Activated CD8-positive, alpha-beta memory T cell treated with anti-CD3 and anti-CD28 coated beads for 24 hours (primary cell): ENCODE results near the gene SLC9A9.
"Not testable (repeated sequence)": the region's sequence is repeated elsewhere in the genome, so short reads cannot be mapped to it uniquely, and the experiment has no call there.

Source experiments
- DNase-seq: peaks from one replicate; pipeline ENCODE4 v3.0.0-alpha.2; 2020

Gene SLC9A9

DNA sequence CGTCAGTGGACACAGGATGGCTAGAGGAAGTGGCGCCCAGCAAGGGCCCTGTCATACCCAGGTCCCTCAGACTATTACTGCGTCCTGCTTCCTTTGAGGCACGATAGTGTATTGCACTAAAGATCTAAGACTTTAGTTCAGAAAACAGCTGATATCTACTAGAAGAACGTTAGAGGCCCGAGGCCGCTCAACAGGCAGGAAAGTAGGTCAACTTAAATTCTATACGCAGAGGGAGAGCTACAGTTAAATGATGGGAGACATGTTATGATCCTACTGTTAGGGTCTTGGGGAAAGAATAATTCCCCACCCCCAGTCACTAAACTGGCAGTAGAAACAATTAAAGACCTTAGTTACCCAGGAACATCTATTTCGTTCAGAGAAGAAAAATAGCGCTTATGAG lies 410.9 kb downstream of the SLC9A9 start:
- DNase-seq: no peak

DNA sequence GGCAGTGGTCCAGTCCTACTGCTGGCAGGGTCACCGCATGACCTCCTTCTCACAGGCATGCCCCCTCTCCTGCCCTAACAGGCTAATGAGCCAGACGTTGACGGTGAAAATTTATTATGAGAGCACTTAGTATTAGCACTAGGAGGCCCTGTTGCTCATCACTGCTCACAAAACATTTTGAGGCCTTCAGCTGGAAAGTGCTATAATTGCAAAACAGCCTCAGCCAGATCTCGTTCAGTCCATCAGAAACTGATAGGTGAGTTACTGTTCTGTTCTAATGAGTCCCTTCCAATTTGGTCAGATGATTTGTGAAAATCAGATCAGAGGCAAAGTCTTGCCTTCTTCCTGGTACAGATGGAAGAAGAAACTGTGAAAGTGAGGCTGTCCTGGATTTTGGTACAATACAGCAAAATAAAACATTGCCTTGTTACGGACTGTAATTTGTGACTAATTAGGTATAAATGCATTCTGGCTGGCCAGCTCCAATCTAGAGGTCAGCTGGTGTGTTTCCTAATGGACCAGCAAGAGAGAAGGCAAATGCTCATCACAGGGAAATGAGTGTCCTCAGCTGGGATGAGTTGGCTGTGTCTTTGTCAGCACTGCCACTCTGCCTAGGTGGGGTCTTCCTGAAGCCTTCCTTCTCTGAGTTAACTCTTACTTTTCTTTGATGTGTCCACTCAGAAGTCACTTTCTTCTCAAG lies 411.9 kb downstream of the SLC9A9 start:
- DNase-seq: no peak

DNA sequence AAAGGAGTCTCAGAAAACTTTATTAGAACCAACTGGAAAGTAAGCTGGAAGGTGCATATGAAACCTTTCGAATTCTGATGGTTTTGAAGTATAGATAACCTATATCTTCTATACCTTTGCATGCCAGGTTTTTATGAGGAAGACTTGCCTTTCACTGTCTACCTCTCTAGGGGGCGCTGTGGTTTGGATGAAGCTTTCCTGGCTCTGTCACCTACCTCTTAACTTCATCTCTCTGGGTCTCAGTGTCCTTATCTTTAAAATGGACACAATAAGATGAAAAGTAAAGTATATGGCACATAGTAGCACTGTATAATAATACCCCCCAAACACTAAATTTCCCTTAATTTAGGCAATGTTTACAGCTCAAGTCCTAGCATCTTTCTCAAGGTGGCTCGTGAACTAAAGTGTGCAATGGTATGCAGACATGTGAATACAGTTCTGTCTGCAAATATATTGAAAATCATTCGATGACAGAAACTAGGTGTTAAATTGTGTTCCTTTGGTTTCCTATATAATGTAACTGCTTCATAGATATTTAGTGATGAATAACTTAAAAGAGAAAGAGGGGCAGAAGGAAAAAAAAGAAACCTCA lies 414.4 kb downstream of the SLC9A9 start:
- DNase-seq: no peak

DNA sequence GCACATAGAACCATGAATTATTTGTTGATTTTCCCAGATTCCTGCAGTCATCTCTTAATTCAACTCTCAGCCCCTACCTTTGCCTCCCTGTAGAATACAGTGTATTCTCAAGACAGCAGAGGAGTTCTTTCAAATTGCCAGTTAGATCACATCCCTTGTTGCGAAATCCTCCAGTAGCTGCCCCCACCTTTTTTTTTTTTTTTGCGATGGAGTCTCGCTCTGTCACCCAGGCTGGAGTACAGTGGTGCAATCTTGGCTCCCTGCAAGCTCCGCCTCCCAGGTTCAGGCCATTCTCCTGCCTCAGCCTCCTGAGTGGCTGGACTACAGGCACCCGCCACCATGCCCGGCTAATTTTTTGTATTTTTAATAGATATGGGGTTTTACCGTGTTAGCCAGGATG lies 417.0 kb downstream of the SLC9A9 start:
- not testable (repeated sequence) for DNase-seq

DNA sequence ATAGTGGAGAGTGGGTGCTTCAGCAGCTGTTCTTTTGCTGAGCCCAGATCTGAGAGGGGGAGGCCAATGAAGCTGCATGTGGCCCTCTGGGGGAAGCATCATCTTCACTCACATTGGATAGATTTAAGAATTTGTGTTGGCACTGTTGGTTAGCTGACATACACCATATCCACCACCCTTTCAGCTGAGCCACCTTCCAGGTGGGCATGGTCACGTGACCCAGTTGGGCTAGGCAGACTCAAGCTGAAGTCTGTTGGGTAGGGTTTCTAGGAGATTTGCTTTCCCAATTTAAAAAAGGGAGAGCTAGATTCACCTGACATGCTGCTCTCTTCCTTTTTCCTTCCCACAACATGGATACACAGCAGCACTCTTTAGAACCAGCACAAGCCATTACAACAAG lies 417.7 kb downstream of the SLC9A9 start:
- no peak for DNase-seq

DNA sequence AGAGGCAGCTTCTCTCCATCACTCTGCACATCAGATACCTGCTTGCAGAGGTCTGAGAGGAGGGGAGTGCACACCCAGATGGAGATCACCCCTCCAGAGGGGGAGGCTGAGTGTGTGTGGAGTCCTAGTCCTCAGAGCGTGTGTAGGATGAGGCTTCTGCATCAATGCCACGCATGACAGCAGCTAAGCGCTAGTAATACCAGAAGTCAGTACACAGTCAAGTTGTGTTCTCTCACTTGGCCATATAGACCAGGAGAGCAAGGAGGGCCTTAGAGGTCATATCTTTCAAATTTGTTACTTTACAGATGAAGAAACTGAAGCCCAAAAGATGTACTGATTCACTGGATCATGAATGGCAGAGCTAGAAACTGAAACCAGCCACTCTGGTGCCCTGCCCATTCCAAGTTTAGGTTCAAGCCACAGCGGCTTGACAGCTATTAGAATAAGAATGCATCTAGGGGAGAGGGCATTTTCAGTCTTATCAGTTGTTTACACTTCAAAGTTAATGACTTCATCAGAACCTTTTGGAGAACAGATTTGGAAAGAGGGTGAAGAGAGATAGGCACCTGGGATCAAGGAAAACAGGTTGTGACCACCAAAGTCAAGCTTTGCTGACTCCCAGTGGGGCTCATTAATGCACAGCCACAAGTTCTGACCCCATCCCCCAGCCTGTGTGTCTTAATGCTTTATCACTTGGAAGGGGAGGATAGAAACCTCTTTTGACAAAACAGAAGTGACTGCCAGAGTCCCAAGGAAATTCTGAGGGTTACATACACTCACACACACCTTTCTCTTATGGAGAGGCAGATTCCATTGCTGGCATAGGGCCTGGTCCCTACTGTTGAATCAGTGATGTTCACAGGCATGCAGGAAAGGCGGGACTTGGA lies 418.4 kb downstream of the SLC9A9 start:
- DNase-seq: no peak

DNA sequence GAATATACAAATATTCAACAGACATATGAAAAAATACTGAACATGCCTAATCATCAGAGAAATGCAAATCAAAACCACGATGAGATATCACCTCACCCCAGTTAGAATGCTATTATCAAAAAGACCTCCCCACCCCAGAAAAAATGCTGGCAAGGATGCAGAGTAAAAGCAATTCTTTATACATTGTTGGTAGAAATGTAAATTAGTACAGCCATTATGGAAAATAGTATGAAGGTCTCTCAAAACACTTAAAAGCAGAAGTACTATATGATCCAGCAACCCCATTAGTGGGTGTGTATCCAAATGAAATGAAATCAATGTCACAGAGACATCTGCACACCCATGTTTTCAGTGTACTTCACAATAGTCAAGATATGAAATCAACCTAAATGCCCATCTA lies 420.0 kb downstream of the SLC9A9 start:
- no peak for DNase-seq

DNA sequence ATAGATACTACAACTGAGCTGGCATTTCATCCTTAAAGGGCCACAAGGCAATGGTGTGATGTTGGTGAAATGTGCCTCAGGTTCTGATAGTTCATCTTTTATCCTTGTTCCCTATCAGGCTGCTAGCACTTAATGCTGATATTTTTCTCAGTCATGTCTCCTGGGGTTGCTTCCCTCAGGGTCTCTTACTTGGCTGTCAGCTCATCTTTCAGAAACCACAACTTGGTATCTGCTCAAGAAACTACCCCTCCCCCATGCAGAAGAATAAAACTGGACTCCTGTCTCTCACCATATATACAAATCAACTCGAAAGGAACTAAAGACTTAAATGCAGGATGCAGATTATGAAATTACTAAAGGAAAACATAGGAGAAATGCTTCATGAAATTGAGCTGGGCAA lies 420.6 kb downstream of the SLC9A9 start:
- no peak for DNase-seq

DNA sequence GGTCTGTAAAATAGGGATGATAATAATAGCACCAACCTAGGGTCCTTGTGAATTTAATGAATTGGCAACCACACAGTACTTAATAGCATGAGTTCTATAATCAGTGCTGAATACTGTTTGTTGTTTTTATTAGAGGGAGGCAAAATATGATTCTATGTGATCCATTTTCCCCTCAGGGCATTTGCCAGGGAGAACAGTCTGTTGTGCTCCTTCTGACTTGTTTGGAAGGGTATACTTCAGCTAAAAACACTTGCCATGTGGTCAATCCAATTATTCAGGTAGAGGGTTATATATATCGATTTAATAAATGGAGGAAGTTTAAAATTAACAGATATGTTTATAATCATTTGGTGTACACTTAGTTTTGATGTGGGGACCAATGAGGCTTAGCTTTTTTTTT lies 423.4 kb downstream of the SLC9A9 start:
- no peak for DNase-seq

DNA sequence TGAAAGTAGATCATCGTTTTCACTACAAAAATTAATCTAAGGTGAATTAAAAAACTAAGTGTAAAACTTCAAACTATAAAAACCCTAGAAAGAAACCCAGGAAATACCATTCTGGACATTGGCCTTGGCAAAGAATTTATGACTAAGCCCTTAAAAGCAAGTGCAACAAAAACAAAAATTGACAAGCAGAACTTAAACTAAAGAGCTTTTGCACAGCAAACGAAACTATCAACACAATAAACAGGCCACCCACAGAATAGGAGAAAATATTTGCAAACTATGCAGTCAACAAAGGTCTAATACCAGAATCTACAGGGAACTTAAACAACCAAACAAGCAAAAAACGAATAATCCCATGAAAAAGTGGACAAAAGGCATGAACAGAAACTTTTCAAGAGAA lies 426.7 kb downstream of the SLC9A9 start:
- DNase-seq: no peak

DNA sequence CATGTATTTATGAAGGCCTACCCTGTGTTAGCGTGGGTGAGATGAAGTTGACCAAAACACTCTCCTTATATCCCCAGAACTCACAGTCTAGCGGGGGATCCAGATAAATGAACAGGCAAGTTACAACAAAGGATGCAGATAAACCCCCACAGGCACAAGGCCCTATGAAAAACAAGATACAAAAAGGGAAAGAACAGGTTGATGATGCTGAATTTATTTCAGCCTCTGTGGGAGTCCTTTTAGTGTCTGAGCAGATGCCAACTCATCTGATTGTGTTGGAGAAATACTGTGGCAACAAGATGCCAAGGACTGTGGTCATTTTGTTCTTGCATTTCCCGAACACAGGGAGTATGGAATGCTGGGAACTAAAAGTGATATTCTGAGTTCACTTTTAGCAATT lies 428.7 kb downstream of the SLC9A9 start:
- DNase-seq: no peak

DNA sequence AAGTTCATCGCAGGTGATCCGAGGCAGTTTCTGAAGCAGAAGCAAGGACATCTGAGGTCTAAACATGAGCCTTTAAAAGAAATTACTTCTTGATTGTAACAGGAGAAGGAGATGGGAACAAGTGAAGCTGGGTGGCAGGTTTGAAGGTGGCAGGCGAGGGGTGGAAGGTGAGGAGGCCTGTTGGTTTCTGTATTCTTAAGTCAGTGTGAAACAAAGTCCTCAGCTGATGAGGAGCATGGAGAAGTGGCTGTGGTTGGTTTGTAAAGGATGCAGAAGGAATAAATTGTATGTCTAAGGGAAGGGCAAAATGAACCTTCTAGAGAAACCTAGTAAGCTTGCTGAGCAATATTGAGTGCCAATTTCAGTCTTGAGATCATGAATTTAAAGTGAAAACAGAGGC lies 429.9 kb downstream of the SLC9A9 start:
- DNase-seq: no peak

DNA sequence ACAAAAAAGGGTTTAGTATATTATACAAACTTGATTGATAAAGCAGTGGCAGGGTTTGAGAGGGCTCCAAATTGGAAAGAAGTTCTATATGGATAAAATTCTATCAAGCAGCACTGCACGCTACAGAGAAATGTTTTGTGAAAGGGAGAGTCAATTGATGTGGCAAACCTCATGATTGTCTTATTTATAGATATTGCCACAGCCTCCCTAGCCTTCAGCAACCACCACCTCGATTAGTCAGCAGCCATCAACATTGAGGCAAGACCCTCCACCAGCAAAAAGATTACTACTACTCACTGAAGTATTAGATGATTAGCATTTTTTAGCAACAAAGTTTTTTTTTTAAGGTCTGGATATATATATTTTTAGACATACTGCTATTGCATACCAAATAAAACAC lies 432.0 kb downstream of the SLC9A9 start:
- no peak for DNase-seq

DNA sequence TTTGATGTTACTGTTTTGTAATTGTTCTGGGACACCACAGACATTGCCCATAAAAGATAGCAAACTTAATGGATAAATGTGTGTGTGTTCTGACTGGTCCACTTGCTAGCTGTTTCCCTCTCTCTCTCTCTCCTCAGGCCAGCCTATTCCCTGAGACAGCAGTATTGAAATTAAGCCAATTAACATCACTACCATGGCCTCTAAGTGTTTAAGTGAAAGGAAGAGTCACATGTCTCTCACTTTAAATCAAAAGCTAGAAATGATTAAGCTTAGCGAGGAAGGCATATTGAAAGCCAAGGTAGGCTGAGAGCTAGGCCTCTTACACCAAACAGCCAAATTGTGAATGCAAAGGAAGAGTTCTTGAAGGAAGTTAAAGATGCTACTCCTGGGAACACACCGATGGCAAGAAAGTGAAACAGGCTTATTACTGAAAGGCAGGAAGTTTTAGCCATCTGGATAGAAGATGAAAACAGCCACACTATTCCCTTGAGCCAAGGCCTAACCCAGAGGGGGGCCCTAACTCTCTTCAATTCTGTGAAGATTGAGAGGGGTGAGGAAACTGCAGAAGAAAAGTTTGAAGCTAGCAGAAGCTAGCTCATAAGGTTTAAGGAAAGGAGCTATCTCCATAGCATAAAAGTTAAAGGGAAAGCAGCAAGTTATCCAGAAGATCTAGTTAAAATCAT lies 433.6 kb downstream of the SLC9A9 start:
- no peak for DNase-seq

DNA sequence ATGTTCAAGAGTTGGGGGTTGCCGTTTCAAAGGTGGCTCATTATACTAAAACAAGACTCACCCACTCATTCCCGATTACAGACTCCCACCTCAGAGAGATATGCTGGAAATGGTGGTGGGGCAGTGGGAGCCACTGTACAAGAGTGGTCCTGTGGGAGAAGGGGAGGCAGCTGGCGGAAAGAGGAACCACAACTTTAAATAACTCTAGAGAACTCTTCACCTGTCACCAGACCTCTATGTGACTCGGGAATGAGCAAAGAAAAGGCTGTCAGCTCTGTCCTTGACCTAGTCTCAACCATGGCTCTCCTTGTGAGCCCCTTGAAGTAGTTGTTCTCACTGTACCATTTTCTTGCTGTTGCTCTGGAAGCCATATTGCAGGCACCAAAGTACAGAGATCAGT lies 434.9 kb downstream of the SLC9A9 start:
- DNase-seq: no peak

DNA sequence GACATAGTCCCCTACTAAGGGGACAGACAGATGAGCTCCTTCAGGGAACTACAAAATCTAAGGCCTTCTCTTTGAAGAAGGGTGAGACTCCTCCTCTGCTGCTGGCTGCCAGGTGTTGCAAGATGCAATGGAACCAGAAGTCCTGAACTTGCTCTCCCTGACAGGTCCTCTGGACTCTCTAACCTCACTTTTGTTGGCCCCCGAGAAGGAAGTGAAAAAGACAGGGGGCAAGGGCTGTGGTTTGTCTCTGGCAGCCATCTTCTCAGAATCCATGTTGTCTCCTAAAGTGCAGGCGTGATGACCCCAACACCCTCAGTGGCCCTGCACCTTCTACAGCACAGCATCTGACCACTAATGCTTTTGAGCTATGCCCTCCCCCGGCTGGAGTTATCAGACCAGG lies 436.2 kb downstream of the SLC9A9 start:
- no peak for DNase-seq

DNA sequence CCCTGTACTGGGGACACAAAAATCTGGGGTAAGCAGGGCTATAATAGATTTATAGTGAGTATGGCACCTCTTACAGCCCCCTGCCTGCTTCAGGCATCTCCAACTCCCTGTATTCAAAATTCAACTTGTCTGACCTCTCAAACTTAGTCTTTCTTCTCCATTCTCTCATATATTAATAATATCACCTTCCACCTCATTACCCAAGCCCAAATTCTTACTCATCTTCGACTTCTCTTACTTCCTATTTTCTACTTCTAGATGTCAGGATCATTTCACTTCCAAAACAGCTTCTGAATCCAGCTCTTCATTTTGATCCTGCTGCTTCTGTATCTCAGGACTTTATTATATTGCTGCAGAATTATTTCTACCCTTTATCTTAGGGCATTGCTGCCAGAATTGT lies 438.0 kb downstream of the SLC9A9 start:
- DNase-seq: no peak

DNA sequence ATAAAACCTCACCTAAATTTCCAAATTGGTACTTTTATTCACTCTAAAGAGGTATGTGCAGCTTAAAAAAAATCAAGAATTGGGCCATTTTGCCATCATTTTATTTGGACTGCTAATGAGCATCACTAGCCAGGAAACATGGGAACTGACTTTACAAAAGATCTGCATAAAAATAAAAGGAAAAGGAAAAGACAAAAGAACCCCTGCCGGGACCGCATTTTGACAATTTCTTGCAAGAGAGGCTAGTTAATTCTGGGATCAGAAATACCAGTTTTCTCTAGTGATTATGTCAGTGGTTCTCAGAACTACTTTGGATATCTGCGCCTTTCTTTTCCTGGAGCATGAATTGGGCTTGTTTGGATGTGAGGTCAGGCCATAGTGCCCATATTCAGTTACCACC lies 439.5 kb downstream of the SLC9A9 start:
- no peak for DNase-seq

DNA sequence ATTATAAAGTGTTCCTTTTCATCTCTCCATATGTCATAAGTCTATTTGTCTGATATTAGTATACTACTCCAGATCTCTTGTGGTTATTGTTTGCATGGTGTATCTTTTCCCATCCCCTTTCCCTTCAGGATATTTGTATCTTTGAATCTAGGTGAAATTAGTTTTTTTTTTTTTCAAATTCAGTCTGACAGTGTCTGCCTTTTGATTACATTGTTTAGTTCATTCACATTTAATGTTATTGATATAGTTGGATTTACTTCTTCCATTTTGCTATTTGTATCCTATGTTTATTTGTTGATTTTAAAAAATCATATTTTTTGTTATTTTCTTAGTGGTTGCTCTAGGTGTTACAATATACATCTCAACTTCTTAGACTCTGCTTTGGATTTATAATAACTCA lies 445.7 kb downstream of the SLC9A9 start:
- DNase-seq: no peak

DNA sequence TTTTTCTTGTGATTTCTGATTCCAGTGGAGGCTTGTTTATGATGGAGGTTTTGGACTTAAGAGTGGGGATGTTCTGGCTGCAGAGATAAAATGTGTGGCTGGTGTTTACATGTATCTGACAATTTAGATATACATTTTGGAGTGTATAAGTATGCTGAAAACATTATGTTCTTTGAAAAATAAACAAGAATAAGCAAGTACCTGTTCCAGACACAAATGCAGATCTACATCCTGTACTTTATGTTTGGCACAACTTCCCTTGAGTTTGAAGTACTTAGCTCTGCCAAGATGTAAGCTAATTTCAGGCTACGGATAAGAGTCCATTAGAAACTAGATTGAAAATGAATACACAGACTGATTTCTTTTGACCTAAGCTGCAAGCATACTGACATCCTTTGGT lies 451.5 kb downstream of the SLC9A9 start:
- DNase-seq: no peak

DNA sequence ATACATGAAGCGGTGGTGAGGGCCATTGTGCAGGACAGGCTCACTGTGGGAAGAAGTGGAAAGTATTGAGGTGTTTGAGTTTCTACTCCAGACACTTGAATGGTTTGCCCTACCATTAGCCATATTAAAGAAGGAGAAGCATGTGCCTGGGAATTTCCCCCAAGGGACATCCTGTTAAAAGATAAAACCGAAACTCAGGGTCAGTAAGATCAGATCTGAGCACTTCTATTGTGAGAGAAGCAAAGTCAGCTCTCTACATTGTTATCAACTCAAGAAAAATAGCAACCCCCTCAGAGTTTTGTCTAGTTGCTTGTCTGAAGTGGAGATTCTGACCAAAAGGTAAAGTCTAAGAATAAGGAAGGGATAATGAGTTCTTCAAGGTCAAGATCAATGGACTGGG lies 458.9 kb downstream of the SLC9A9 start:
- no peak for DNase-seq

DNA sequence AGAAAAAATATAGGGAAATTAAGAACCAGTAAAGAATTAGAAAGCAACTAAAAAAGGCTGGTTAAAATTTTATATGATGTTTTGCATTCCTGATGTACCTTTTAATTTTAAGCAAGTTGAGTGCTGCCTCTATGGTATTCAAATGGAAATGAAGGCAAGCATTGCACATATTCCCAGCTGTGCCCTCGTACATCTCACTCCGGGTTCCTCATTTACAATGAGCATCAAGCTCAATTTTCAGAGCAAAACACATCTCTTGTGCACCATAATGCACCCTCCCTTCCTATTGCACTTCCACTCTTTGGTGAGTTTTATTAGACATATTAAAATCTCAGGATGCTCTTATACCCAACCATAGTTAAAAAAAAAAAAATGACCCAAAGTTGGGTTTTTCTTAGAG lies 460.8 kb downstream of the SLC9A9 start:
- no peak for DNase-seq

DNA sequence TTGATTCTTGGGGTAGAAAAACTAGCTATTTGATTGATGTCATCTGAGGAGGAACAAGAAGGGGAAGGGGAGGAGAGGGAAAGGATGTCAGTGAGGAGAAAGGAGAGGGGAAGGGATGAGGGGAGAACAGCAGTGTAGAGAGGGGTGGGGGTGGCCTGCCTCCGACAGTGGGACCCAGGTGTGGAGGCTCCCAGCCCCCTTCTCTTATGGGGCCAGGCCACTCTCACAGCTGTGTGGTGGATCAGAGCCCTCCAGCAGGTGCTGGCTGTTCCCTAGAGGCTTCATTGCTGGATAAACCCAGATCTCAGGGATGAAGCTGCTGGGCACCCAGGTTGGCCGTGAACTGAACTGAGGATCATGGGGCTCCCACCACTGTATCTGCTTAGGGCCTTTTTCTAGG lies 464.2 kb downstream of the SLC9A9 start:
- DNase-seq: no peak

DNA sequence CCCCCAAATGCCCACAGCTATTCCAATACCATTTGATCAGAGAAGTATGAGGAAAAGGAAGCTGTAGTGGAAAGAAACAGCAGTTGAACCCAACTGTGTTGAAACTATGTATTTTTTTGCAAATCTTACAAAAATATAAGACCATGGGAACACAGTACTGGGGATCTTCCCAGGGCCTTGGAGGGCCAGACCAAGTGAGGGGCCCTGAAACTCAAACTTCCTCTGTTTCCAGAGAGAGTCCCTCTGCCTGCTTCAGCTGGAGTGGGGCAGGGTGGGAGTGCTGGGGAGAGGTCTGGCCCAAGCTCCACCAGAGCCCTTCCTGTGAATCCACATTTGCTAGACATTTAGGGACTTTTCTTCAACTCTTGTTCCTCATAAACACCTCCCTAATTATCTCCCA lies 464.8 kb downstream of the SLC9A9 start:
- no peak for DNase-seq
